ENCODE results near the gene TTC27.
"Not testable (repeated sequence)": the region's sequence is repeated elsewhere in the genome, so short reads cannot be mapped to it uniquely, and the experiment has no call there.

Gene TTC27

GRCh38 chr2:32719933-32720716 is 92.3 kb downstream of the TTC27 start:
- DNase-seq (ENCODE audit: low read depth, low spot score) = no peak

- no peak for DNase-seq (ENCODE audit: low read depth, low spot score)
Observed at GRCh38 chr2:32720771-32721170, 92.9 kb downstream of the TTC27 start.

GRCh38 chr2:32721376-32721775 is 93.5 kb downstream of the TTC27 start:
- no peak for DNase-seq (ENCODE audit: low read depth, low spot score)

- no peak for DNase-seq (ENCODE audit: low read depth, low spot score)
Observed at GRCh38 chr2:32723467-32724079, 95.7 kb downstream of the TTC27 start.

- DNase-seq (ENCODE audit: low read depth, low spot score) = not testable (repeated sequence)
Observed at GRCh38 chr2:32726678-32727077, 98.8 kb downstream of the TTC27 start.

- no peak for DNase-seq (ENCODE audit: low read depth, low spot score)
Observed at GRCh38 chr2:32727157-32727556, 99.3 kb downstream of the TTC27 start.

- not testable (repeated sequence) for DNase-seq (ENCODE audit: low read depth, low spot score)
Observed at GRCh38 chr2:32730958-32731357, 103.1 kb downstream of the TTC27 start.

- DNase-seq (ENCODE audit: low read depth, low spot score) = no peak
Observed at GRCh38 chr2:32732120-32732519, 104.3 kb downstream of the TTC27 start.

GRCh38 chr2:32732912-32733472 is 105.1 kb downstream of the TTC27 start:
- DNase-seq (ENCODE audit: low read depth, low spot score) = peak; percentile 8

GRCh38 chr2:32735348-32735747 is 107.5 kb downstream of the TTC27 start:
- DNase-seq (ENCODE audit: low read depth, low spot score) = no peak

- no peak for DNase-seq (ENCODE audit: low read depth, low spot score)
Observed at GRCh38 chr2:32738939-32739338, 111.1 kb downstream of the TTC27 start.

- DNase-seq (ENCODE audit: low read depth, low spot score) = no peak
Observed at GRCh38 chr2:32739664-32740063, 111.8 kb downstream of the TTC27 start.

GRCh38 chr2:32741575-32741974 is 113.7 kb downstream of the TTC27 start:
- no peak for DNase-seq (ENCODE audit: low read depth, low spot score)

- no peak for DNase-seq (ENCODE audit: low read depth, low spot score)
Observed at GRCh38 chr2:32742376-32742775, 114.5 kb downstream of the TTC27 start.

GRCh38 chr2:32743480-32744236 is 115.8 kb downstream of the TTC27 start:
- DNase-seq (ENCODE audit: low read depth, low spot score) = peak; percentile 14

- DNase-seq (ENCODE audit: low read depth, low spot score) = no peak
Observed at GRCh38 chr2:32745191-32745590, 117.3 kb downstream of the TTC27 start.

GRCh38 chr2:32745675-32746074 is 117.8 kb downstream of the TTC27 start:
- no peak for DNase-seq (ENCODE audit: low read depth, low spot score)

GRCh38 chr2:32746669-32747068 is 118.8 kb downstream of the TTC27 start:
- DNase-seq (ENCODE audit: low read depth, low spot score) = no peak

- no peak for DNase-seq (ENCODE audit: low read depth, low spot score)
Observed at GRCh38 chr2:32748158-32748557, 120.3 kb downstream of the TTC27 start.

- no peak for DNase-seq (ENCODE audit: low read depth, low spot score)
Observed at GRCh38 chr2:32750880-32751279, 123.0 kb downstream of the TTC27 start.

GRCh38 chr2:32752205-32752604 is 124.4 kb downstream of the TTC27 start:
- DNase-seq (ENCODE audit: low read depth, low spot score) = peak; percentile 46

GRCh38 chr2:32752952-32753351 is 125.1 kb downstream of the TTC27 start:
- peak; percentile 4 for DNase-seq (ENCODE audit: low read depth, low spot score)
